ENCODE data around the gene ECE1.

DNA sequence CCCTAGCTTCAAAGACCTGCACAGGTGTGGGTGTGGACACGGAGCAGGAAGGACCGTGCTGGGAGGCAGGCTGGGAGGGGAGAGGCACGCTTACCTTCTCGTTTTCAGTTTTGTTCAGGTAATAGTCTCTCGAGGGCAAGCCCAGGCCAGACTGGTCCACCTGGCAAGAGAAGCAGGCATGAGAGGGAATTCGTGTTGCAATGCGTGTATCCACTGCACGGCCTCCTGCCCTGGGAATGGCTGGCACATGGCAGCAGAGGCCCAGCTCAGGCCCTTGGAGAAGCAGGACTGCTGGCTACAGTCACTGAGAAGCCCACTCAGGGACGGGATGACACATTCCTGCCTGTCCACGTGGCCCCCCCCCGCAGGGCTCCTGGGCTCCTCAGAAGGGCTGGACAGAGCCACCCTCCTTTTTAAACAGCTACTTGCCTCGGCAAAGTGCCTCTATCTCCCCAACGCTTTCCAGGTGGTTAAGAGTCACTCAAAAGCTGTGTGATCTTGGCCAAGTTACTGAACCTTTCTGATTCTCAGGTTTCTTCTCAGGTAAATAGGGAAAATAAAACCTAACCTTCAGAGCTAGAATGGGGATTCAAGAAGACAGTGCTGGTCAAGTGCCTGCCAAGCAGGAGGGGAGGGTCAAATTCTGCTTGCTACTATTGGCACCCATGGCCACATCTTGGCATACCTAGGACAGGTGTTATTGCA lies 32.7 kb downstream of the ECE1 start:
- TF ChIP-seq, protein P1, sequence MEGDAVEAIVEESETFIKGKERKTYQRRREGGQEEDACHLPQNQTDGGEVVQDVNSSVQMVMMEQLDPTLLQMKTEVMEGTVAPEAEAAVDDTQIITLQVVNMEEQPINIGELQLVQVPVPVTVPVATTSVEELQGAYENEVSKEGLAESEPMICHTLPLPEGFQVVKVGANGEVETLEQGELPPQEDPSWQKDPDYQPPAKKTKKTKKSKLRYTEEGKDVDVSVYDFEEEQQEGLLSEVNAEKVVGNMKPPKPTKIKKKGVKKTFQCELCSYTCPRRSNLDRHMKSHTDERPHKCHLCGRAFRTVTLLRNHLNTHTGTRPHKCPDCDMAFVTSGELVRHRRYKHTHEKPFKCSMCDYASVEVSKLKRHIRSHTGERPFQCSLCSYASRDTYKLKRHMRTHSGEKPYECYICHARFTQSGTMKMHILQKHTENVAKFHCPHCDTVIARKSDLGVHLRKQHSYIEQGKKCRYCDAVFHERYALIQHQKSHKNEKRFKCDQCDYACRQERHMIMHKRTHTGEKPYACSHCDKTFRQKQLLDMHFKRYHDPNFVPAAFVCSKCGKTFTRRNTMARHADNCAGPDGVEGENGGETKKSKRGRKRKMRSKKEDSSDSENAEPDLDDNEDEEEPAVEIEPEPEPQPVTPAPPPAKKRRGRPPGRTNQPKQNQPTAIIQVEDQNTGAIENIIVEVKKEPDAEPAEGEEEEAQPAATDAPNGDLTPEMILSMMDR (IDR thresholded peaks at IDR 0.05), result no peak
- no peak for TF ChIP-seq POLR2A (IDR thresholded peaks at IDR 0.05)

Data from uterus (tissue), 2 donors.